SK-N-SH treated with all-trans-retinoic acid at 6 μM for 48 hours (cell line): ENCODE data around the gene FNDC1.

ENCODE experiments used
- ATAC-seq: fragments of 200-7000 bp; cut with Tn5 transposase; 3 replicates; pipeline ENCODE4 v1.9.1; 2020; ENCODE audit warnings: mild to moderate bottlenecking, moderate library complexity
- ARNTL ChIP-seq: fragments of 450-650 bp; formaldehyde crosslinking; IDR thresholded peaks from 2 replicates; pipeline ENCODE4 v1.5.0; 2020; ENCODE audit warnings: low read depth, mild to moderate bottlenecking, moderate library complexity, borderline replicate concordance
- BACH2 ChIP-seq: fragments of 250-450 bp; sonication (Bioruptor Pico); IDR thresholded peaks from 2 replicates; pipeline ENCODE4 v1.9.0; 2021; ENCODE audit warnings: mild to moderate bottlenecking, borderline replicate concordance
- CSDC2 ChIP-seq: fragments of 250-450 bp; sonication (Bioruptor Pico); IDR thresholded peaks from 2 replicates; pipeline ENCODE4 v1.5.0; 2020; ENCODE audit warnings: mild to moderate bottlenecking, moderate library complexity
- ESRRG ChIP-seq: fragments of 250-450 bp; sonication (Bioruptor Pico); IDR thresholded peaks from 2 replicates; pipeline ENCODE4 v1.6.1; 2021; ENCODE audit warnings: mild to moderate bottlenecking
- GLIS3 ChIP-seq: fragments of 250-450 bp; sonication (Bioruptor Pico); IDR thresholded peaks from 2 replicates; pipeline ENCODE4 v1.5.0; 2020; ENCODE audit warnings: mild to moderate bottlenecking, moderate library complexity
- ISL1 ChIP-seq: fragments of 250-450 bp; sonication (Bioruptor Pico); IDR thresholded peaks from 2 replicates; pipeline ENCODE4 v2.1.2; 2022; ENCODE audit warnings: mild to moderate bottlenecking, moderate library complexity
- OSR1 ChIP-seq: fragments of 250-450 bp; sonication (Bioruptor Pico); IDR thresholded peaks from 2 replicates; pipeline ENCODE4 v1.8.0; 2022; ENCODE audit warnings: moderate library complexity, mild to moderate bottlenecking, inconsistent platforms
- RARB ChIP-seq: fragments of 250-450 bp; sonication (Bioruptor Pico); IDR thresholded peaks from 2 replicates; pipeline ENCODE4 v1.8.0; 2021; ENCODE audit warnings: mild to moderate bottlenecking, moderate library complexity
- SNAI2 ChIP-seq: fragments of 250-450 bp; sonication (Bioruptor Pico); IDR thresholded peaks from 2 replicates; pipeline ENCODE4 v1.5.0; 2020; ENCODE audit warnings: mild to moderate bottlenecking, moderate library complexity
- TCF4 ChIP-seq: fragments of 250-450 bp; sonication (Bioruptor Pico); IDR thresholded peaks from 2 replicates; pipeline ENCODE4 v1.8.0; 2021; ENCODE audit warnings: mild to moderate bottlenecking, moderate library complexity, borderline replicate concordance
- TOX ChIP-seq: fragments of 250-450 bp; sonication (Bioruptor Pico); IDR thresholded peaks from 2 replicates; pipeline ENCODE4 v1.8.0; 2021; ENCODE audit warnings: mild to moderate bottlenecking, moderate library complexity, borderline replicate concordance
- ZFP3 ChIP-seq: fragments of 250-450 bp; sonication (Bioruptor Pico); IDR thresholded peaks from 2 replicates; pipeline ENCODE4 v1.5.0; 2020; ENCODE audit warnings: mild to moderate bottlenecking, moderate library complexity
- ZFP30 ChIP-seq: fragments of 450-650 bp; formaldehyde crosslinking; IDR thresholded peaks from 2 replicates; pipeline ENCODE4 v1.5.0; 2022; ENCODE audit warnings: mild to moderate bottlenecking, moderate library complexity
- ZNF8 ChIP-seq: fragments of 450-650 bp; formaldehyde crosslinking; IDR thresholded peaks from 2 replicates; pipeline ENCODE4 v1.5.0; 2020; ENCODE audit warnings: mild to moderate bottlenecking, moderate library complexity
- TF ChIP-seq, protein P1 (sequence below): fragments of 250-450 bp; sonication (Bioruptor Pico); IDR thresholded peaks from 2 replicates; pipeline ENCODE4 v1.5.1; 2020; ENCODE audit warnings: low read depth, mild to moderate bottlenecking, moderate library complexity
- TF ChIP-seq, protein P2 (sequence below): fragments of 250-450 bp; sonication (Bioruptor Pico); IDR thresholded peaks from 2 replicates; pipeline ENCODE4 v1.8.0; 2020; ENCODE audit warnings: mild to moderate bottlenecking, moderate library complexity, borderline replicate concordance
- TF ChIP-seq, protein P3 (sequence below): fragments of 250-450 bp; sonication (Bioruptor Pico); IDR thresholded peaks from 2 replicates; pipeline ENCODE4 v1.8.0; 2021; ENCODE audit warnings: low read depth, mild to moderate bottlenecking, moderate library complexity, borderline replicate concordance

Gene FNDC1

DNA sequence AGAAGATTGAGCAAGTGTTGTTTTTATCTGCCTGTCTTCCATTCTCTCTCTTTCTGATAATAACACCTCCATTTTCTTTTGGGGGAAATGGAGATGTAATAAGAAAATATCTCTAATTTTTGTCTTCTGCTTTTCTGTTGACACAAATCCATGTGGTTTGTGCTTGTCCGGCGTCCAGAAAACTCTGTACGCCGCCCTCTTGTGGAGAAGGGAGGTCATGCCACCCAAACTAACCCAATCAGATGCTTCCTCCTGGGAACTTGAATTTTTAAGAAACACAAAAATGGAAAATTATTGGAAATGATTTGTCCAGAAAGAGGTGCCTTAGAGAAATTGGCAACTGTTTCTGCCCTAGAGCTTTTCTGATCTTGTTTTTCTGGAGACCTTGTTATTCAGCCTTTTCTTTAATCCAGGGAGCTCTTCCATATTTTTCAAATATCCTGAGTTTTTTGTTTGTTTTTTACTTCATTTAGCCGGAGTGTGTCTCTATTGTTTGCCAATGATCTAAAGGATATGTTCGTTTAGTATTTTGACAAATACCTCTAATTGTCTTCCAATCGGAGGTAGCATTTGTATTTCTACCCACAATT lies 17.8 kb upstream of the FNDC1 start (continued):
- TF ChIP-seq ARNTL (CRISPR knock-in tag) = no peak
- TF ChIP-seq, protein P1, sequence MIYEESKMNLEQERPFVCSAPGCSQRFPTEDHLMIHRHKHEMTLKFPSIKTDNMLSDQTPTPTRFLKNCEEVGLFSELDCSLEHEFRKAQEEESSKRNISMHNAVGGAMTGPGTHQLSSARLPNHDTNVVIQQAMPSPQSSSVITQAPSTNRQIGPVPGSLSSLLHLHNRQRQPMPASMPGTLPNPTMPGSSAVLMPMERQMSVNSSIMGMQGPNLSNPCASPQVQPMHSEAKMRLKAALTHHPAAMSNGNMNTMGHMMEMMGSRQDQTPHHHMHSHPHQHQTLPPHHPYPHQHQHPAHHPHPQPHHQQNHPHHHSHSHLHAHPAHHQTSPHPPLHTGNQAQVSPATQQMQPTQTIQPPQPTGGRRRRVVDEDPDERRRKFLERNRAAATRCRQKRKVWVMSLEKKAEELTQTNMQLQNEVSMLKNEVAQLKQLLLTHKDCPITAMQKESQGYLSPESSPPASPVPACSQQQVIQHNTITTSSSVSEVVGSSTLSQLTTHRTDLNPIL (CRISPR knock-in tag) = no peak

DNA sequence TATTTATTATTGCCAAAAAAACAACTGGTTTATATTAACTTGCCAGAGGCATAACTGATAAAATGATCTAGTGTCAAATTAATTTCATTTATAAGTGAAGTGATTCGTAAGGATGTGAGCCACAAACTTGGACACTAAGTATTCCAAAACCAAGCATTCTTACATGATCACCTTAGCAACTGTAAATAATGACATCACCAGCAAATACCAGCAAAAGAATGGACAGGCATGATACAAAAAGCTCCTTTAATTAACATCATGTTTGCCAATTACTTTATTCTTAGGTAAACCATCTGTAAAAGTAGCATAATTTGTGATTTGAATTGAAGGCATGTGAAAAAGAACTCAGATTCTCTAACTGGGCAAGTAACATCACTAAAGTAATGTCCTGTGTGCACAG lies 17.2 kb upstream of the FNDC1 start:
- ATAC-seq = no peak
- TF ChIP-seq SNAI2 (CRISPR knock-in tag) = no peak
- TF ChIP-seq TCF4 (CRISPR knock-in tag) = no peak
- no peak for TF ChIP-seq ESRRG
- TF ChIP-seq OSR1 (CRISPR knock-in tag) = no peak
- no peak for TF ChIP-seq CSDC2 (CRISPR knock-in tag)
- TF ChIP-seq, protein P2, sequence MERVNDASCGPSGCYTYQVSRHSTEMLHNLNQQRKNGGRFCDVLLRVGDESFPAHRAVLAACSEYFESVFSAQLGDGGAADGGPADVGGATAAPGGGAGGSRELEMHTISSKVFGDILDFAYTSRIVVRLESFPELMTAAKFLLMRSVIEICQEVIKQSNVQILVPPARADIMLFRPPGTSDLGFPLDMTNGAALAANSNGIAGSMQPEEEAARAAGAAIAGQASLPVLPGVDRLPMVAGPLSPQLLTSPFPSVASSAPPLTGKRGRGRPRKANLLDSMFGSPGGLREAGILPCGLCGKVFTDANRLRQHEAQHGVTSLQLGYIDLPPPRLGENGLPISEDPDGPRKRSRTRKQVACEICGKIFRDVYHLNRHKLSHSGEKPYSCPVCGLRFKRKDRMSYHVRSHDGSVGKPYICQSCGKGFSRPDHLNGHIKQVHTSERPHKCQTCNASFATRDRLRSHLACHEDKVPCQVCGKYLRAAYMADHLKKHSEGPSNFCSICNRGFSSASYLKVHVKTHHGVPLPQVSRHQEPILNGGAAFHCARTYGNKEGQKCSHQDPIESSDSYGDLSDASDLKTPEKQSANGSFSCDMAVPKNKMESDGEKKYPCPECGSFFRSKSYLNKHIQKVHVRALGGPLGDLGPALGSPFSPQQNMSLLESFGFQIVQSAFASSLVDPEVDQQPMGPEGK (CRISPR knock-in tag) = no peak
- TF ChIP-seq, protein P1 (CRISPR knock-in tag) = no peak
- TF ChIP-seq ZFP3 (CRISPR knock-in tag) = no peak
- no peak for TF ChIP-seq GLIS3 (CRISPR knock-in tag)

DNA sequence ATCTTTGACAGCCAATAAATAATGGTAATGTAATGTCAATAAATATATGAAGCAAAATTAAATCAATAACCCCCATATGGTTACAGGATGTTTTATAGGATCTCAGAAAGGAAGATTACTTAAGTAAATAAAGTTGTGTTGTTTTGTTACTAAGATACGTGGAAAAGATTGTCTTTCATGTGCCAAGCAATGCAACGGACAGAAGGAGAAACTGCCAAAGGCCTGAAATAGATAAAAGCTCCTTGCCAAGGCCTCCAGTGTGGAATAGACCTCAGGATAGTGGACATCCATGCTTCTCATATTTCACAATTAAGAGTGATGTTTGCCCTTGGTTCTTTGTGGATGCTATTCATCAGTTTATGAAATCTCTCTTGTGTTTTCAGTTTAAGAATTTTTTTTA lies 16.4 kb upstream of the FNDC1 start:
- ATAC-seq = no peak
- TF ChIP-seq ZNF8 (no peak), TOX (CRISPR knock-in tag) (no peak), ZFP3 (CRISPR knock-in tag) (no peak), RARB (no peak), GLIS3 (CRISPR knock-in tag) (no peak), ESRRG (no peak), CSDC2 (CRISPR knock-in tag) (no peak), SNAI2 (CRISPR knock-in tag) (no peak)
- TF ChIP-seq, protein P2 (CRISPR knock-in tag) = no peak

DNA sequence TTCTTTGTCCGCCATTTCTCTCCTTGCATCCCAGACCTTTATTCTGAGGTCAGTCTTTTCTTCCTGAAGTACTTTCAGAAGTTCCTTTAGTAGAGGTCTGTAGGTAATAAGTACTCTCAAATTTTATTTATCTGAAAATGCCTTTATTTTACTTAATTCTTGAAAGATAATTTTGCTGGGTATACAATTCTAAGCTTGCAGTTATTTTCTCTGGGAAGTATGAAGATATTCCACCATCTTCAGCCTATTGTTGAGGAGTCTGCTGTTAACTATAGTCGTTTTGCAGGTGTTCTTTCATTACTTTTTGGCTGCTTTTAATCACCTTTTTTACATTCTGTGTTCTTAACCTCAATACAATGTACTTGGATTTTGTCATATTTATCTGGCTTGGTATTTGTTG lies 13.5 kb upstream of the FNDC1 start:
- ATAC-seq = no peak
- TF ChIP-seq ZFP3 (CRISPR knock-in tag) = no peak
- TF ChIP-seq ZFP30 = no peak
- TF ChIP-seq, protein P3, sequence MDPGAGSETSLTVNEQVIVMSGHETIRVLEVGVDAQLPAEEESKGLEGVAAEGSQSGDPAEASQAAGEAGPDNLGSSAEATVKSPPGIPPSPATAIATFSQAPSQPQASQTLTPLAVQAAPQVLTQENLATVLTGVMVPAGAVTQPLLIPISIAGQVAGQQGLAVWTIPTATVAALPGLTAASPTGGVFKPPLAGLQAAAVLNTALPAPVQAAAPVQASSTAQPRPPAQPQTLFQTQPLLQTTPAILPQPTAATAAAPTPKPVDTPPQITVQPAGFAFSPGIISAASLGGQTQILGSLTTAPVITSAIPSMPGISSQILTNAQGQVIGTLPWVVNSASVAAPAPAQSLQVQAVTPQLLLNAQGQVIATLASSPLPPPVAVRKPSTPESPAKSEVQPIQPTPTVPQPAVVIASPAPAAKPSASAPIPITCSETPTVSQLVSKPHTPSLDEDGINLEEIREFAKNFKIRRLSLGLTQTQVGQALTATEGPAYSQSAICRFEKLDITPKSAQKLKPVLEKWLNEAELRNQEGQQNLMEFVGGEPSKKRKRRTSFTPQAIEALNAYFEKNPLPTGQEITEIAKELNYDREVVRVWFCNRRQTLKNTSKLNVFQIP = no peak
- TF ChIP-seq ARNTL (CRISPR knock-in tag) = no peak
- no peak for TF ChIP-seq OSR1 (CRISPR knock-in tag)
- TF ChIP-seq, protein P2 (CRISPR knock-in tag) = no peak
- no peak for TF ChIP-seq TCF4 (CRISPR knock-in tag)
- TF ChIP-seq ISL1 (CRISPR knock-in tag) = no peak
- no peak for TF ChIP-seq ESRRG
- TF ChIP-seq BACH2 = no peak
